NCI-H2227 treated with DMSO at 0.1 percent for 48 hours (cell line): ENCODE measurements around the gene DYNC1LI2.
A peak's percentile ranks its signal among the peaks of the same experiment; 100 is the strongest.
"Not testable (repeated sequence)": the region's sequence is repeated elsewhere in the genome, so short reads cannot be mapped to it uniquely, and the experiment has no call there.

Source experiments
- DNase-seq: peaks from one replicate; lab custom pipeline; 2025; lab: John Stamatoyannopoulos, UW

The DYNC1LI2 gene

GRCh38 chr16:66751303-66751991, at the start of gene DYNC1LI2:
Gene DYNC1LI2 (minus strand): TSS chr16:66751609. CDS start chr16:66751591, 18 bp downstream.
- DNase-seq = peak; percentile 43

- DNase-seq = no peak
Measured at GRCh38 chr16:66800856-66801255, 49.4 kb upstream of the DYNC1LI2 start.

- no peak for DNase-seq
Measured at GRCh38 chr16:66798161-66798560, 46.8 kb upstream of the DYNC1LI2 start.

- DNase-seq = not testable (repeated sequence)
Measured at GRCh38 chr16:66793984-66794383, 42.6 kb upstream of the DYNC1LI2 start.

- no peak for DNase-seq
Measured at GRCh38 chr16:66790130-66790733, 38.8 kb upstream of the DYNC1LI2 start.

- no peak for DNase-seq
Measured at GRCh38 chr16:66787427-66787826, 36.0 kb upstream of the DYNC1LI2 start.

- no peak for DNase-seq
Measured at GRCh38 chr16:66786551-66786950, 35.1 kb upstream of the DYNC1LI2 start.

GRCh38 chr16:66776457-66776856, 25.0 kb upstream of the DYNC1LI2 start:
- no peak for DNase-seq

- DNase-seq = no peak
Measured at GRCh38 chr16:66774981-66775380, 23.6 kb upstream of the DYNC1LI2 start.

- DNase-seq = no peak
Measured at GRCh38 chr16:66758086-66758485, 6.7 kb upstream of the DYNC1LI2 start.

- DNase-seq = no peak
Measured at GRCh38 chr16:66754819-66755218, 3.4 kb upstream of the DYNC1LI2 start.

GRCh38 chr16:66754211-66754610, 2.8 kb upstream of the DYNC1LI2 start:
- no peak for DNase-seq

GRCh38 chr16:66752958-66753357, 1.5 kb upstream of the DYNC1LI2 start:
- DNase-seq = no peak

- no peak for DNase-seq
Measured at GRCh38 chr16:66752379-66752778, 970 bp upstream of the DYNC1LI2 start.

- no peak for DNase-seq
Measured at GRCh38 chr16:66751992-66752322, 548 bp upstream of the DYNC1LI2 start.

- peak; percentile 3 for DNase-seq
Measured at GRCh38 chr16:66751053-66751302, 431 bp downstream of the DYNC1LI2 start.

- DNase-seq = no peak
Measured at GRCh38 chr16:66750279-66751052, 943 bp downstream of the DYNC1LI2 start.

GRCh38 chr16:66746682-66747081, 4.7 kb downstream of the DYNC1LI2 start:
- no peak for DNase-seq

GRCh38 chr16:66746048-66746447, 5.4 kb downstream of the DYNC1LI2 start:
- DNase-seq = no peak

- DNase-seq = no peak
Measured at GRCh38 chr16:66741950-66742808, 9.2 kb downstream of the DYNC1LI2 start.

GRCh38 chr16:66741169-66741900, 10.1 kb downstream of the DYNC1LI2 start:
- peak; percentile 7 for DNase-seq

GRCh38 chr16:66740533-66740932, 10.9 kb downstream of the DYNC1LI2 start:
- DNase-seq = no peak
